ENCODE results near the gene DMPK. TPM values are rescaled to one million over a fixed set of nuclear protein-coding genes. Genes with fewer than 3 reads are reported as not detected.

The DMPK gene
- total and polyA plus RNA-seq, 2 of the 4 experiments (the other 2 are of a cell fraction): 7.9 to 50.7 TPM

DNA sequence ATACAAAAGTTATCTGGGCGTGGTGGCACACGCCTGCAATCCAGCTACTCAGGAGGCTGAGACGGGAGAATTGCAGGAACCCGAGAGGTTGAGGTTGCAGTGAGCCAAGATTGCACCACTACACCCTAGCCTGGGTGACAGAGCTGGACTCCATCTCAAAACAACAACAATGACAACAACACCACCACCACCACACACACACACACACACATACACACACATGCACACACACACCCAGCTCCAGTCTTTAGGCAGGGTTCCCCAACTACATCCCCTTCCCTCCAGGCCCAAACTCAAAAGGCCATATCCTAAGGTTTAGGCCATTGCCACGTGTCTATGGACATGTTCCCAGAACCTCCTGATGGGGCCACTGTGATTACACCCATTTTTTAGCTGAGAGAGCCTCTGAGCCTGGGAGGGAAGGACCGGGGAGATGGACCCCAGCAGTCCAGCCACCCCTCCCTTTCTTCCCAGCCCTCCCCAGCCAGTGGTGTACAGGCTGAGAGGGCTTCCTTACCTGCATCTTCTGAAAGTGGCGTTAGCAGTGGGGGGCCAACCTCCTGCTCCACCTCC, 19.4 kb upstream of the DMPK start:
- no peak for TF ChIP-seq RCOR1 (IDR thresholded peaks at IDR 0.05; ENCODE audit: insufficient replicate concordance, low read length)
- TF ChIP-seq CEBPB (IDR thresholded peaks at IDR 0.05; ENCODE audit: low read depth, low read length): no peak
- no peak for TF ChIP-seq POLR2A (IDR thresholded peaks at IDR 0.05; ENCODE audit: low read depth, low read length)
- TF ChIP-seq, protein P1, sequence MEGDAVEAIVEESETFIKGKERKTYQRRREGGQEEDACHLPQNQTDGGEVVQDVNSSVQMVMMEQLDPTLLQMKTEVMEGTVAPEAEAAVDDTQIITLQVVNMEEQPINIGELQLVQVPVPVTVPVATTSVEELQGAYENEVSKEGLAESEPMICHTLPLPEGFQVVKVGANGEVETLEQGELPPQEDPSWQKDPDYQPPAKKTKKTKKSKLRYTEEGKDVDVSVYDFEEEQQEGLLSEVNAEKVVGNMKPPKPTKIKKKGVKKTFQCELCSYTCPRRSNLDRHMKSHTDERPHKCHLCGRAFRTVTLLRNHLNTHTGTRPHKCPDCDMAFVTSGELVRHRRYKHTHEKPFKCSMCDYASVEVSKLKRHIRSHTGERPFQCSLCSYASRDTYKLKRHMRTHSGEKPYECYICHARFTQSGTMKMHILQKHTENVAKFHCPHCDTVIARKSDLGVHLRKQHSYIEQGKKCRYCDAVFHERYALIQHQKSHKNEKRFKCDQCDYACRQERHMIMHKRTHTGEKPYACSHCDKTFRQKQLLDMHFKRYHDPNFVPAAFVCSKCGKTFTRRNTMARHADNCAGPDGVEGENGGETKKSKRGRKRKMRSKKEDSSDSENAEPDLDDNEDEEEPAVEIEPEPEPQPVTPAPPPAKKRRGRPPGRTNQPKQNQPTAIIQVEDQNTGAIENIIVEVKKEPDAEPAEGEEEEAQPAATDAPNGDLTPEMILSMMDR (conservative IDR thresholded peaks at IDR 0.05; ENCODE audit: low read depth, low read length): no peak
- TF ChIP-seq BHLHE40 (IDR thresholded peaks at IDR 0.05; ENCODE audit: low read depth, low read length): no peak
- no peak for TF ChIP-seq MAZ (IDR thresholded peaks at IDR 0.05; ENCODE audit: borderline replicate concordance, low read depth, low read length)
- no peak for TF ChIP-seq ELK1 (IDR thresholded peaks at IDR 0.05; ENCODE audit: borderline replicate concordance, low read depth, low read length)
- TF ChIP-seq MXI1 (IDR thresholded peaks at IDR 0.05; ENCODE audit: borderline replicate concordance, low read depth, low read length): no peak
- no peak for TF ChIP-seq NFE2L2 (IDR thresholded peaks at IDR 0.05; ENCODE audit: low read depth, low read length)
- TF ChIP-seq RAD21 (IDR thresholded peaks at IDR 0.05; ENCODE audit: low read length): no peak
- TF ChIP-seq SMC3 (IDR thresholded peaks at IDR 0.05; ENCODE audit: low read depth, low read length): no peak
- no peak for TF ChIP-seq CHD1 (IDR thresholded peaks at IDR 0.05; ENCODE audit: low read depth, low read length)
- TF ChIP-seq MAFK (IDR thresholded peaks at IDR 0.05; ENCODE audit: low read depth, low read length): no peak
- no peak for TF ChIP-seq RFX5 (IDR thresholded peaks at IDR 0.05; ENCODE audit: low read depth, low read length)
- TF ChIP-seq, protein P2, sequence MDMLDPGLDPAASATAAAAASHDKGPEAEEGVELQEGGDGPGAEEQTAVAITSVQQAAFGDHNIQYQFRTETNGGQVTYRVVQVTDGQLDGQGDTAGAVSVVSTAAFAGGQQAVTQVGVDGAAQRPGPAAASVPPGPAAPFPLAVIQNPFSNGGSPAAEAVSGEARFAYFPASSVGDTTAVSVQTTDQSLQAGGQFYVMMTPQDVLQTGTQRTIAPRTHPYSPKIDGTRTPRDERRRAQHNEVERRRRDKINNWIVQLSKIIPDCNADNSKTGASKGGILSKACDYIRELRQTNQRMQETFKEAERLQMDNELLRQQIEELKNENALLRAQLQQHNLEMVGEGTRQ (IDR thresholded peaks at IDR 0.05; ENCODE audit: low read depth, low read length): no peak
- no peak for TF ChIP-seq FOS (IDR thresholded peaks at IDR 0.05; ENCODE audit: low read depth, low read length)
- ChIA-PET POLR2A (ENCODE audit: unreplicated experiment) (no interaction called here), CTCF (interaction anchor here (0.6 to 0.7 kb wide), 2 partner anchors 19 to 44 kb away, joined by 3 read pairs; no protein-coding TSS in a partner anchor)
- Histone ChIP-seq H2AK5ac (ENCODE audit: low read depth, low read length) (peak overlapping the region; percentile 39), H3K56ac (ENCODE audit: extremely low read depth, insufficient read depth, low read length) (no peak overlapping the region), H3K36me3 (ENCODE audit: control insufficient read depth, insufficient read depth, low read length) (no peaks in the 10 kb centered on the region), H3K4me2 (ENCODE audit: low read depth, low read length) (no peak overlapping the region), H3K14ac (replicated peaks; ENCODE audit: low read depth, low read length) (no peak overlapping the region), H2BK20ac (ENCODE audit: low read depth, low read length) (peak overlapping the region; percentile 20; the same call in 1 of the 2 replicates), H2AK9ac (replicated peaks; ENCODE audit: low read depth, low read length, poor library complexity) (no peak overlapping the region), H3K9ac (ENCODE audit: low read depth, low read length) (no peak overlapping the region), H3K27me3 (ENCODE audit: control insufficient read depth, insufficient read depth, low read length) (no peaks in the 10 kb centered on the region), H3K23ac (ENCODE audit: low read depth, low read length) (no peak overlapping the region), H4K8ac (ENCODE audit: low read depth in 2 of 2, low read length in 2 of 2) (no peak overlapping the region), H3K9me3 (ENCODE audit: control insufficient read depth, insufficient read depth, low read length) (peaks cover 4% of the 10 kb centered on the region), H4K5ac (ENCODE audit: low read depth, low read length) (no peak overlapping the region), H3K4me3 (ENCODE audit: insufficient read depth, low read depth, low read length) (no peak overlapping the region), H2BK5ac (ENCODE audit: low read depth, low read length, poor library complexity, severe bottlenecking) (no peak overlapping the region), H3K27ac (ENCODE audit: insufficient read depth, low read length) (no peak overlapping the region), H3K4ac (ENCODE audit: low read depth, low read length) (0 out of 2 replicates have a peak overlapping the region, but pooled peaks have one; percentile 7), H3K9me1 (ENCODE audit: insufficient read depth, low read length) (0 out of 2 replicates have a peak, but pooled peaks cover 2% of the 10 kb centered on the region), H2BK15ac (ENCODE audit: low read depth, low read length) (no peak overlapping the region; the same call in 2 of the 3 replicates), H3K18ac (ENCODE audit: low read depth, low read length) (no peak overlapping the region), H2BK120ac (ENCODE audit: low read depth, low read length) (no peak overlapping the region), H2AFZ (replicated peaks; ENCODE audit: low read length, poor library complexity) (no peak overlapping the region), H4K20me1 (ENCODE audit: insufficient read depth, low read length) (no peaks in the 10 kb centered on the region), H3K4me1 (ENCODE audit: control insufficient read depth, insufficient read depth, low read length) (peaks cover 10% of the 10 kb centered on the region), H3K79me1 (ENCODE audit: low read depth in 1 of 2, low read length in 2 of 2) (0 out of 4 replicates have a peak, but pooled peaks cover 0 to 5% of the 10 kb centered on the region in 2 experiments), H4K91ac (ENCODE audit: insufficient read depth, low read depth, low read length) (no peak overlapping the region)
- dilution Hi-C loops (cut with HindIII; ENCODE audit: low sequenced_read_pairs, unreplicated experiment) (no loop called here), intact Hi-C loops (cut with micrococcal nuclease) (no loop called here), in situ Hi-C loops (cut with MboI; ENCODE audit: low sequenced_read_pairs) (no loop called here)
- 83% methylated on average over 3 of the region's 7 CpGs; no CpG with 5 or more reads in 1 of the 2 experiments for WGBS, 2 experiments (ENCODE audit: extremely low coverage in 2 of 2, insufficient read length in 1 of 2)
- ATAC-seq (ENCODE audit: low read depth) (no peak), DNase-seq (no peak)
- BruUV-seq (replicated peaks): no TSS peak
